ENCODE data around the gene MS4A1. TPM values are rescaled to one million over a fixed set of nuclear protein-coding genes. Genes with fewer than 3 reads are reported as not detected.

Gene MS4A1
- total and polyA plus RNA-seq, 2 of the 4 experiments (the other 2 are of a cell fraction): not detected

GRCh38 chr11:60512651-60513225, 57.1 kb downstream of the MS4A1 start:
- Histone ChIP-seq H2AFZ (replicated peaks; ENCODE audit: low read length, poor library complexity) (no peak overlapping the region), H4K5ac (ENCODE audit: low read depth, low read length) (no peak overlapping the region), H3K4me1 (ENCODE audit: control insufficient read depth, insufficient read depth, low read length) (no peaks in the 10 kb centered on the region), H4K91ac (ENCODE audit: insufficient read depth, low read depth, low read length) (no peak overlapping the region), H3K9me1 (ENCODE audit: insufficient read depth, low read length) (no peaks in the 10 kb centered on the region), H3K9me3 (ENCODE audit: control insufficient read depth, insufficient read depth, low read length) (peaks cover 3% of the 10 kb centered on the region; the same call in 1 of the 2 replicates), H3K9ac (ENCODE audit: low read depth, low read length) (no peak overlapping the region), H3K23ac (ENCODE audit: low read depth, low read length) (no peak overlapping the region), H3K4me2 (ENCODE audit: low read depth, low read length) (no peak overlapping the region), H2AK5ac (ENCODE audit: low read depth, low read length) (no peak overlapping the region), H2AK9ac (replicated peaks; ENCODE audit: low read depth, low read length, poor library complexity) (no peak overlapping the region), H3K4me3 (ENCODE audit: insufficient read depth, low read depth, low read length) (no peak overlapping the region), H2BK5ac (ENCODE audit: low read depth, low read length, poor library complexity, severe bottlenecking) (no peak overlapping the region), H3K4ac (ENCODE audit: low read depth, low read length) (no peak overlapping the region), H4K20me1 (ENCODE audit: insufficient read depth, low read length) (no peaks in the 10 kb centered on the region), H2BK15ac (ENCODE audit: low read depth, low read length) (no peak overlapping the region), H3K18ac (ENCODE audit: low read depth, low read length) (no peak overlapping the region), H3K56ac (ENCODE audit: extremely low read depth, insufficient read depth, low read length) (no peak overlapping the region), H4K8ac (ENCODE audit: low read depth in 2 of 2, low read length in 2 of 2) (no peak overlapping the region), H3K14ac (replicated peaks; ENCODE audit: low read depth, low read length) (no peak overlapping the region), H3K36me3 (ENCODE audit: control insufficient read depth, insufficient read depth, low read length) (no peaks in the 10 kb centered on the region), H3K27me3 (ENCODE audit: control insufficient read depth, insufficient read depth, low read length) (no peaks in the 10 kb centered on the region), H2BK120ac (ENCODE audit: low read depth, low read length) (no peak overlapping the region), H2BK20ac (ENCODE audit: low read depth, low read length) (no peak overlapping the region), H3K27ac (ENCODE audit: insufficient read depth, low read length) (no peak overlapping the region), H3K79me1 (ENCODE audit: low read depth in 1 of 2, low read length in 2 of 2) (no peaks in the 10 kb centered on the region)
- ChIA-PET POLR2A (ENCODE audit: unreplicated experiment) (no interaction called here), CTCF (no interaction called here)
- TF ChIP-seq RCOR1 (IDR thresholded peaks at IDR 0.05; ENCODE audit: insufficient replicate concordance, low read length) (no peak), MAFK (IDR thresholded peaks at IDR 0.05; ENCODE audit: low read depth, low read length) (no peak), NFE2L2 (IDR thresholded peaks at IDR 0.05; ENCODE audit: low read depth, low read length) (no peak), POLR2A (IDR thresholded peaks at IDR 0.05; ENCODE audit: low read depth, low read length) (no peak), MXI1 (IDR thresholded peaks at IDR 0.05; ENCODE audit: borderline replicate concordance, low read depth, low read length) (no peak)
- TF ChIP-seq, protein P1, sequence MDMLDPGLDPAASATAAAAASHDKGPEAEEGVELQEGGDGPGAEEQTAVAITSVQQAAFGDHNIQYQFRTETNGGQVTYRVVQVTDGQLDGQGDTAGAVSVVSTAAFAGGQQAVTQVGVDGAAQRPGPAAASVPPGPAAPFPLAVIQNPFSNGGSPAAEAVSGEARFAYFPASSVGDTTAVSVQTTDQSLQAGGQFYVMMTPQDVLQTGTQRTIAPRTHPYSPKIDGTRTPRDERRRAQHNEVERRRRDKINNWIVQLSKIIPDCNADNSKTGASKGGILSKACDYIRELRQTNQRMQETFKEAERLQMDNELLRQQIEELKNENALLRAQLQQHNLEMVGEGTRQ (IDR thresholded peaks at IDR 0.05; ENCODE audit: low read depth, low read length): no peak
- no peak for DNase-seq
- no CpG with 5 or more reads among the region's 3 CpGs for WGBS, 2 experiments (ENCODE audit: extremely low coverage in 2 of 2, insufficient read length in 1 of 2)
- BruUV-seq (replicated peaks): no TSS peak
- in situ Hi-C loops (cut with MboI; ENCODE audit: low sequenced_read_pairs): no loop called here
- intact Hi-C loops (cut with micrococcal nuclease): no loop called here
- dilution Hi-C loops (cut with HindIII; ENCODE audit: low sequenced_read_pairs, unreplicated experiment): no loop called here
- ATAC-seq (ENCODE audit: low read depth): no peak
